ENCODE results near the gene VPS52.

VPS52 gene

DNA sequence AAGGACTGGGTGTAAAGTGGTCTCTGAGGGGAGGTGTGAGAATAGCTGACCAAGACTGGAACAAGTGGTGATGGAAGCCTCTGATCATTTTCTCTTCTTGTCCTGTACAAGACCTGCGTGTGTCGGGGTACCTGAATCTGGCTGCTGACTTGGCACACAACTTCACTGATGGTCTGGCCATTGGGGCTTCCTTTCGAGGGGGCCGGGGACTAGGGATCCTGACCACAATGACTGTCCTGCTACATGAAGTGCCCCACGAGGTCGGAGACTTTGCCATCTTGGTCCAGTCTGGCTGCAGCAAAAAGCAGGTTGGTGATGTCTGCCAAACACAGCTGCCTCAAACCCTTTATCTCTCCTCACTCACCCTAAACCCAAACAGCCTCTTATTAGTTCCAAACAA lies 68.9 kb downstream of the VPS52 start:
- TF ChIP-seq, protein P1, sequence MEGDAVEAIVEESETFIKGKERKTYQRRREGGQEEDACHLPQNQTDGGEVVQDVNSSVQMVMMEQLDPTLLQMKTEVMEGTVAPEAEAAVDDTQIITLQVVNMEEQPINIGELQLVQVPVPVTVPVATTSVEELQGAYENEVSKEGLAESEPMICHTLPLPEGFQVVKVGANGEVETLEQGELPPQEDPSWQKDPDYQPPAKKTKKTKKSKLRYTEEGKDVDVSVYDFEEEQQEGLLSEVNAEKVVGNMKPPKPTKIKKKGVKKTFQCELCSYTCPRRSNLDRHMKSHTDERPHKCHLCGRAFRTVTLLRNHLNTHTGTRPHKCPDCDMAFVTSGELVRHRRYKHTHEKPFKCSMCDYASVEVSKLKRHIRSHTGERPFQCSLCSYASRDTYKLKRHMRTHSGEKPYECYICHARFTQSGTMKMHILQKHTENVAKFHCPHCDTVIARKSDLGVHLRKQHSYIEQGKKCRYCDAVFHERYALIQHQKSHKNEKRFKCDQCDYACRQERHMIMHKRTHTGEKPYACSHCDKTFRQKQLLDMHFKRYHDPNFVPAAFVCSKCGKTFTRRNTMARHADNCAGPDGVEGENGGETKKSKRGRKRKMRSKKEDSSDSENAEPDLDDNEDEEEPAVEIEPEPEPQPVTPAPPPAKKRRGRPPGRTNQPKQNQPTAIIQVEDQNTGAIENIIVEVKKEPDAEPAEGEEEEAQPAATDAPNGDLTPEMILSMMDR (IDR thresholded peaks at IDR 0.05; ENCODE audit: borderline replicate concordance, insufficient read depth, low read depth, low read length) = no peak
- H3K4me3 ChIP-seq (ENCODE audit: low read depth, low read length) = no peak overlapping the region

DNA sequence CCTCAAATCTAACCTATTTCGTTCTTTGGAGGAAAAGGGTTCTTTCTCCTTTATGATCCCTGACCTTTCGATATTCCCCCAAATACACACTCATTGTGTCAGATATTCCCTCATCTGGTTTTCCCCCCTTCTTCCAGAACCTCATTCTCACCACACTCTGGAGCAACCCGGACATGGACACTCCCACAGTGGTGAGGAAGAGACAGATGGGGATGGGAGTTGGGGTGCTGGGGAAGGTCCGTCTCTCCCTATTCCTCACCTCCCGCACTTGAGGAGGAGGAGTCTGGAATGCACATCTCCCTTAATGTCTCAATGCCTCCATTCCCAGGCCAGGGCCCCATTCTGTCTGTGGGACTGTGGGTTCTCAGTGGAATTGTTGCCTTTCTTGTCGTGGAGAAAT lies 69.7 kb downstream of the VPS52 start:
- TF ChIP-seq, protein P1 (IDR thresholded peaks at IDR 0.05; ENCODE audit: borderline replicate concordance, insufficient read depth, low read depth, low read length) = no peak
- H3K4me3 ChIP-seq (ENCODE audit: low read depth, low read length) = no peak overlapping the region

DNA sequence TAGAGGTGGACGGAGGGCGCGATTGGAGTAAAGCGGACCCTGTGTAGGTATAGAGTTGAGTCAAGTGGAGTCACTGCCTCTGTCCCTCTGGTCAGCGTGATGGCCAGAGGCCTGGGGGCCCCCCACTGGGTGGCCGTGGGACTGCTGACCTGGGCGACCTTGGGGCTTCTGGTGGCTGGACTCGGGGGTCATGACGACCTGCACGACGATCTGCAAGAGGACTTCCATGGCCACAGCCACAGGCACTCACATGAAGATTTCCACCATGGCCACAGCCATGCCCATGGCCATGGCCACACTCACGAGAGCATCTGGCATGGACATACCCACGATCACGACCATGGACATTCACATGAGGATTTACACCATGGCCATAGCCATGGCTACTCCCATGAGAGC lies 70.5 kb downstream of the VPS52 start:
- peak overlapping the region; percentile 75 for H3K4me3 ChIP-seq (ENCODE audit: low read depth, low read length)
- TF ChIP-seq, protein P1 (IDR thresholded peaks at IDR 0.05; ENCODE audit: borderline replicate concordance, insufficient read depth, low read depth, low read length) = no peak

Data from GM12875 (cell line).